K562 (cell line): Measurements from ENCODE around the gene MAN2B1. TPM values are rescaled to one million over a fixed set of nuclear protein-coding genes. Genes with fewer than 3 reads are reported as not detected.
A peak's percentile ranks its signal among the peaks of the same experiment; 100 is the strongest.

Experiments used
- ATAC-seq: fragments of 200-7000 bp; cut with Tn5 transposase; 3 replicates; pipeline ENCODE4 v1.9.1; 2020; ENCODE audit warnings: moderate library complexity
- BruUV-seq: library from RNA; stranded (reverse); fragments of 400-500 nt; replicated peaks from 2 replicates; lab custom pipeline; 2021; lab: Mats Ljungman, UMichigan
- CTCF ChIA-PET: fragments of 300-600 bp; formaldehyde crosslinking; extraction: SDS; loops from one replicate; lab custom pipeline; 2021; ENCODE audit warnings: low intra/inter-chr PET ratio; lab: Yijun Ruan, JAX
- POLR2A ChIA-PET: fragments of 300-600, 350-650 bp; sonication (Branson Sonifier 250); formaldehyde crosslinking; extraction: SDS; loops from one replicate; lab custom pipeline; 2021; ENCODE audit warnings: antibody characterized with exemption, inconsistent platforms; lab: Yijun Ruan, JAX
- DNase-seq, 4 experiments: peaks; one replicate each; pipeline versions ENCODE4 v3.0.0 to v3.0.0-alpha.2; 2011 to 2018; ENCODE audit warnings: low spot score in 3 of 4, mixed read lengths in 3 of 4; ENCODE audit errors: extremely low read depth in 1 of 4
- FAIRE-seq: peaks from 2 replicates; lab custom pipeline; 2011; peaks lifted over from hg19 to GRCh38; lab: Jason Lieb, UNC
- H2AFZ ChIP-seq: 2 replicates; pipeline ENCODE4 v1.6.0; 2011; ENCODE audit warnings: low read depth, low read length, control low read depth, inconsistent platforms
- H3K27ac ChIP-seq: fragments of 200-600 bp; 3 replicates; pipeline ENCODE4 v1.8.0; 2011; ENCODE audit warnings: low read depth, mild to moderate bottlenecking, control low read depth, inconsistent platforms, low read length, moderate library complexity, mixed read lengths; ENCODE audit errors: extremely low read depth
- H3K27me3 ChIP-seq, 2 experiments: fragments of 300-600 bp in 1 of 2; 2 replicates in 1 of 2; 3 replicates in 1 of 2; pipeline versions ENCODE4 v1.6.0 to v1.8.0; 2011; ENCODE audit warnings: inconsistent platforms in 2 of 2, low read length in 2 of 2, mild to moderate bottlenecking in 1 of 2, mixed read lengths in 1 of 2, moderate library complexity in 1 of 2; ENCODE audit not compliant: control insufficient read depth in 2 of 2, insufficient read depth in 2 of 2
- H3K36me3 ChIP-seq: fragments of 300-600 bp; 3 replicates; pipeline ENCODE4 v1.8.0; 2011; ENCODE audit warnings: mild to moderate bottlenecking, low read length, inconsistent platforms; ENCODE audit not compliant: control insufficient read depth, insufficient read depth
- H3K4me1 ChIP-seq, 2 experiments: fragments of 200-600 bp in 1 of 2; replicated peaks in 1 of 2; 2 replicates in 1 of 2; 3 replicates in 1 of 2; pipeline versions ENCODE4 v1.5.1 to v1.8.0; 2011; ENCODE audit warnings: inconsistent platforms in 2 of 2, low read length in 2 of 2, mild to moderate bottlenecking in 1 of 2, mixed read lengths in 1 of 2, moderate library complexity in 1 of 2; ENCODE audit not compliant: control insufficient read depth in 2 of 2, insufficient read depth in 2 of 2
- H3K4me2 ChIP-seq: 2 replicates; pipeline ENCODE4 v1.6.1; 2011; ENCODE audit warnings: low read length, control low read depth, inconsistent platforms, mixed read lengths; ENCODE audit not compliant: insufficient read depth
- H3K4me3 ChIP-seq: fragments of 200-600 bp; sonication (generic), shearing (Covaris generic); 2 replicates; pipeline ENCODE4 v1.5.1; 2016; ENCODE audit warnings: control low read depth, inconsistent platforms
- H3K79me2 ChIP-seq: fragments of 200-600 bp; 3 replicates; pipeline ENCODE4 v1.8.0; 2011; ENCODE audit warnings: low read length, inconsistent platforms; ENCODE audit not compliant: control insufficient read depth, insufficient read depth
- H3K9ac ChIP-seq, 2 experiments: 2 replicates each; pipeline versions ENCODE4 v1.6.0 to v1.6.1; 2011; ENCODE audit warnings: low read depth in 2 of 2, low read length in 2 of 2, control low read depth in 1 of 2, inconsistent platforms in 1 of 2, mild to moderate bottlenecking in 1 of 2, mixed read lengths in 1 of 2; ENCODE audit not compliant: insufficient read depth in 1 of 2
- H3K9me1 ChIP-seq: one replicate; pipeline ENCODE4 v1.6.0; 2011; ENCODE audit warnings: inconsistent platforms, mild to moderate bottlenecking, low read length, moderate library complexity; ENCODE audit not compliant: control insufficient read depth, insufficient read depth
- H3K9me3 ChIP-seq: replicated peaks from 2 replicates; pipeline ENCODE4 v1.5.1; 2011; ENCODE audit warnings: low read depth, low read length, inconsistent platforms; ENCODE audit not compliant: control insufficient read depth, insufficient read depth
- H4K20me1 ChIP-seq: replicated peaks from 2 replicates; pipeline ENCODE4 v1.6.1; 2011; ENCODE audit warnings: low read length, inconsistent platforms, mixed read lengths; ENCODE audit not compliant: control insufficient read depth, insufficient read depth
- PHB ChIP-seq: fragments of 250-450 bp; sonication (Bioruptor Pico); IDR thresholded peaks from 2 replicates; pipeline ENCODE4 v1.5.0; 2021
- POLR2A ChIP-seq: fragments of 450-650 bp; conservative IDR thresholded peaks from 2 replicates; pipeline ENCODE4 v1.6.1; 2016
- POLR2G ChIP-seq: fragments of 200-400 bp; formaldehyde crosslinking; IDR thresholded peaks from 2 replicates; pipeline ENCODE4 v1.6.1; 2017; ENCODE audit warnings: low read depth, mild to moderate bottlenecking, antibody characterized with exemption, low read length, moderate library complexity
- RBFOX2 ChIP-seq: fragments of 200-400 bp; formaldehyde crosslinking; IDR thresholded peaks from 2 replicates; pipeline ENCODE4 v1.6.1; 2017; ENCODE audit warnings: low read depth, mild to moderate bottlenecking, low read length, moderate library complexity
- TCF15 ChIP-seq: fragments of 250-450 bp; sonication (Bioruptor Pico); IDR thresholded peaks from 2 replicates; pipeline ENCODE4 v1.8.0; 2022; ENCODE audit warnings: moderate library complexity, mild to moderate bottlenecking, inconsistent platforms
- WGBS: fragments of 100-300 bp; shearing (Covaris generic); methylation state at CpG from one replicate; pipeline ENCODE4 v1.1.6; 2016; ENCODE audit warnings: low coverage, mixed read lengths; ENCODE audit not compliant: insufficient coverage; ENCODE audit errors: missing lambda C conversion rate; 5-methylcytosine and 5-hydroxymethylcytosine counted together
- in situ Hi-C: fragments of 300-500 bp; cut with MboI; formaldehyde crosslinking; loops from 4 replicates; pipeline ENCODE4 v1.15.0; 2018; ENCODE audit warnings: inconsistent platforms, mixed read lengths
- intact Hi-C: fragments of 100-400 bp; cut with micrococcal nuclease; formaldehyde crosslinking; loops from 2 replicates; pipeline ENCODE4 v1.14.2; 2022
- polyA plus RNA-seq, 8 experiments: library from polyadenylated mRNA; depleted of rRNA in 4 of 8; stranded (reverse) in 5 of 8; unstranded in 3 of 8; fragments of >200 nt; fragmentation: Nextera tagmentation in 2 of 8; fragmentation: Illumina TruSeq in 1 of 8; extraction: Ambion mirVana in 2 of 8; extraction: Trizol in 1 of 8; gene quantifications; 2 replicates each; pipeline versions ENCODE4 v1.2.1 to v1.2.3, GENCODE V29; 2011 to 2014; ENCODE audit warnings: inconsistent platforms in 1 of 8, missing spikeins in 1 of 8
- total RNA-seq, 7 experiments: library from RNA; depleted of rRNA in 6 of 7; stranded (reverse); fragments of >200 nt in 6 of 7; fragmentation: Illumina TruSeq in 2 of 7; extraction: Trizol in 2 of 7; gene quantifications; 2 replicates each; pipeline versions ENCODE4 v1.2.1 to v1.2.3, GENCODE V29; 2011 to 2021; ENCODE audit warnings: low replicate concordance in 1 of 7

Gene MAN2B1
- total and polyA plus RNA-seq, 9 of the 15 experiments (the other 6 are each of a cell fraction or from before 2014, with no cell fraction given): 0.59 to 33.8 (median 11.4) TPM

GRCh38 chr19:12675399-12675798, 8.9 kb upstream of the MAN2B1 start:
- peaks cover 81% of the 10 kb centered on the region for H3K36me3 ChIP-seq
- H2AFZ ChIP-seq: no peak overlapping the region
- peaks cover 15% of the 10 kb centered on the region for H3K79me2 ChIP-seq
- no peaks in the 10 kb centered on the region for H3K9me1 ChIP-seq
- no peak for FAIRE-seq
- no peak overlapping the region for H3K27ac ChIP-seq
- no peak overlapping the region for H3K4me3 ChIP-seq
- TF ChIP-seq POLR2A (0 out of 2 replicates have a peak, but pooled peaks have one; percentile 33), POLR2G (peak; percentile 70), RBFOX2 (peak; percentile 63), PHB (CRISPR knock-in tag) (no peak)
- ChIA-PET POLR2A (interaction anchor here (0.7 to 1.0 kb wide), 2 partner anchors 9 to 36 kb away, joined by 3 read pairs; partner anchors contain the start of genes MAN2B1 and WDR83), CTCF (no interaction called here)
- intact Hi-C loops: no loop called here
- H3K4me1 ChIP-seq: peaks cover 4 to 27% of the 10 kb centered on the region in 2 experiments; a peak in 4 of 5 replicates
- no peaks in the 10 kb centered on the region for H3K27me3 ChIP-seq
- H3K9ac ChIP-seq: peak overlapping the region in 1 of 2 experiments; percentile 58; a peak in 1 of 4 replicates
- H3K9me3 ChIP-seq: no peaks in the 10 kb centered on the region
- no peak for DNase-seq
- no peak for ATAC-seq
- WGBS: 91% methylated on average over 10 of the region's 10 CpGs
- H3K4me2 ChIP-seq: no peak overlapping the region
- in situ Hi-C loops: loop anchor here (10.0 kb wide), 1 partner anchor 471 kb away; no protein-coding TSS in a partner anchor
- no peaks in the 10 kb centered on the region; the same call in none of the 2 replicates for H4K20me1 ChIP-seq
- BruUV-seq: no TSS peak

GRCh38 chr19:12672744-12673143, 6.2 kb upstream of the MAN2B1 start:
- no TSS peak for BruUV-seq
- in situ Hi-C loops: loop anchor here (5.0 to 10.0 kb wide), 2 partner anchors 110 to 468 kb away; no protein-coding TSS in a partner anchor
- TF ChIP-seq TCF15 (CRISPR knock-in tag) (no peak), POLR2G (peak; percentile 44; the same call in 1 of the 2 replicates), RBFOX2 (peak; percentile 58; the same call in 1 of the 2 replicates)
- TF ChIP-seq, all 486 proteins: peak for 2
- peaks cover 15 to 49% of the 10 kb centered on the region in 2 experiments; a peak in 4 of 5 replicates for H3K4me1 ChIP-seq
- H3K27me3 ChIP-seq: no peaks in the 10 kb centered on the region
- H3K4me2 ChIP-seq: no peak overlapping the region
- H3K9me3 ChIP-seq: no peaks in the 10 kb centered on the region
- no peaks in the 10 kb centered on the region for H3K9me1 ChIP-seq
- DNase-seq (no peak), FAIRE-seq (no peak), ATAC-seq (no peak)
- peaks cover 63% of the 10 kb centered on the region for H3K36me3 ChIP-seq
- H3K79me2 ChIP-seq: peaks cover 28% of the 10 kb centered on the region
- whole genome bisulfite sequencing: 91% methylated on average over 5 of the region's 10 CpGs
- ChIA-PET POLR2A (interaction anchor here (0.6 to 4.7 kb wide), 5 partner anchors 7 to 582 kb away, joined by 3 to 39 read pairs (median 4); partner anchors contain the start of gene DHPS), CTCF (interaction anchor here (0.6 to 2.0 kb wide), 2 partner anchors 109 to 151 kb away, joined by 3 to 7 read pairs; no protein-coding TSS in a partner anchor)
- H4K20me1 ChIP-seq: peaks cover 5% of the 10 kb centered on the region
- peak overlapping the region in 1 of 2 experiments; percentile 28; a peak in 2 of 4 replicates for H3K9ac ChIP-seq
- no peak overlapping the region for H3K27ac ChIP-seq
- H3K4me3 ChIP-seq: no peak overlapping the region
- H2AFZ ChIP-seq: no peak overlapping the region
- intact Hi-C loops: loop anchor here (1.0 to 2.0 kb wide), 3 partner anchors 32 to 150 kb away; no protein-coding TSS in a partner anchor
